GM19463 (cell line): Measurements from ENCODE around the gene AGAP1.
"Not testable (repeated sequence)": the region's sequence is repeated elsewhere in the genome, so short reads cannot be mapped to it uniquely, and the experiment has no call there.

Source experiments
- ATAC-seq: cut with Tn5 transposase; IDR thresholded peaks from one replicate; pipeline ENCODE4 v1.9.1; 2021; ENCODE audit warnings: mild to moderate bottlenecking, moderate library complexity; ENCODE audit not compliant: unreplicated experiment

AGAP1 gene

DNA sequence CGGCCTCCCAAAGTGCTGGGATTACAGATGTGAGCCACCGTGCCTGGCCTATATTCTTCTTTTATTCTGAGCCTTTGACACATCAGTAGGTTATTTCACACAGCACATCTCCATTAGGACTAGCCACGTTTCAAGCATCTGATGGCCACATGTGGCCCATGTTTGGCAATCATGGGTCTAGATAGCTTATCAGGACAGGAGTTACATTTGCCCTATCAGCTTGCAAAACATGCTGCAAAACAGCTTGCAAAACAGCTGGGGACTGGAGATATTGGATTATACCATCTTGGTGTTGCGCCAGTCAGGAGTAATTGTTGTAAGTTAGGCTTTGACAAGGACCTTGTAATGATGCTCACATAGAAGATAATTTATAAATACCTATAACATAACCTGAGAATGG lies 579.4 kb downstream of the AGAP1 start:
- no peak for ATAC-seq

DNA sequence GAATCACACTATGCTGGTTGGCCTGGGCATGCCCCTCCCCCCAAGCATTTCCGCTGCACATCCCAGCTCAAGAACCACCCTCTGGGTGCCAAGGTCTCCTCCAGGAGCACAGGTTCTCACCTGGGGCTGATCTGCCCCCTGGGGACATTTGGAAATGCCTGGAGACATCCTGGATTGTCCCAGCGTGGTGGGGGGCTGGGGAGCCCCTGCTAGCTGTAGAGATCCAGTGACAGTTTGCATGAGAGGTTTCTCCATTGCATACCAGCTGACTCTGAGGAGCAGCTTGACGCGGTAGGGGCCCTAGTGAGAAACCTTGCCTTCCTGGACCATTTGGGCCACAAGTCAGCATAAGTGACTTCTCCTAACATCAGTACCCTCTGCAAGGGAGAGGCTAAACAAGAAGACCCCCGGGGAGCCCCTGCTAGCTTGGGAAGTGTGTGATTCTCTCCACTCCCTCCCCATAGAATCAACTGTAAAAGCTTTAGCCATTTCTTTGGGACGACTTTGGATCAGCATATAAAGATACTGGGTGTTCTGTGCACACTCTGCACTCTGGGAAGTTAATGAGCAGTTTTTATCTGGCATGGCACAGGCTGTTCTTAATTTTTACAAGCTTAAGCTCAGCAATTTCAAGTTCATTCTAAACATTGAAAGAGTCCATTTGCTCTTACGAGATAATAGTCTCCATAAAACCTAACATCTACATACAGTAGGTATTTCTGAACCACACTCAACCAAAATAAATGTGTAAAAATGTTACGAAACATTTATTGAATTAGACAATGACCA lies 580.2 kb downstream of the AGAP1 start:
- ATAC-seq: no peak

DNA sequence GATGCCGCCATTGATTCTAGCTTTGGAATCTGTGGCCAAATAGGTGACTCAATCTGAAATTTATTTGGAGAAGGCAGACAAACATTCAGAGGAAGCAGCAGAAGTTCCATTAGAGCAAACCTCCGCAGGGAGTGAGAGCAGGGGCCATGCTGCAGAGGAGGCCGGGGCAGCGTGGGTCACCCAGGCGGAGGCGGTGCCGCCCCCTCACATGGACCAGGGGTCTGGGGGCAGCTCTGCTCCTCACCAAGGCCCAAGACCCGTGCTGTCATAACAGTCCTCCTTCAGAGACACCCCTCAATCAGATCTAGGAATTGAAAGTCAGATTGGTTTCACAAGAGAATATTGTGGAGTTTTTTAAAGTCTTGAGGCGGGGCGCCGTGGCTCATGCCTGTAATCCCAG lies 582.0 kb downstream of the AGAP1 start:
- ATAC-seq: no peak

DNA sequence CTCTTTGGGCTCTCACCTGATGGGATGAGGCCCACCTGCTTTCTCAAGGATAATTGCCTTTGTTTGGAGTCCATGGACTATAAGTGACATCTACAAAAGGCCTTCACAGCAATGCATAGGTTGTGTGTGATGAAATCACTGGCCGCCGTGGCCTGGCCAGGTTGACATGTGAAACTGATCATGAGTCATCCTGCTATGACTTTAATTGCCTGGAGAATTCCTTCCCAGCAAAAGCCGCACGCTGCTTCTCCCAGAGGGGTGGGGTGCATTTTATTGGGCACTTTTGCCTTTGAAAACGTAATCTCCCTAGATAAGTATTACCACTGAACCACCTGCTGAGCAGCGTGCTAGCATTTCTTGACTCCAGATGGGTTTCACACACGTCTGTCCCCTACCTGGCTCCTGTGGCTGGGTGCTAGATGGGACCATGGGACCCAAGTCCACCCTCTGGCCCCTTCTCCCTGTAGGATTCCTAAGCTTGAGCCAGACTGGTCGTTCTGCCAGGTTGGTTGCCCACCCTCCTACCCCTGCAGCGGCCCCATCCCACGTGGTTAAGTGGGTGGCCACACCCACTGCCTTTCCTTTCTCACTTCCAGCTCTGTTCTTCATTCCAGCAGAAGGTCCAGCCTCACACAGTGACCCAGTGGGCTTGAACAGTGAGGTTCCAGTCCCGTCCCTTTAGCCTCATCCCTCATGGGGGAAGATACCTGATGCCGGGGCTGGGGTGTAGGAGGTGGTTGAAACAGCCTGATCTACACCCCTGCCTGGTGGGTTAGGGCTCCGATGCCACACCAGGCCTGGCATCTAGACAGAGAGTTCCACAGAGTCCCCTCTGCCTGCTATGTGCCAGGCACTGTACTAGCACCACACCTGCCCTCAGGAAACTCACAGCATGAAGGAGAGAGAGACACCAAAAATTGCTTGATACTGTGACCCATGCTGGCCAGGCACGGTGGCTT lies 584.7 kb downstream of the AGAP1 start:
- no peak for ATAC-seq

DNA sequence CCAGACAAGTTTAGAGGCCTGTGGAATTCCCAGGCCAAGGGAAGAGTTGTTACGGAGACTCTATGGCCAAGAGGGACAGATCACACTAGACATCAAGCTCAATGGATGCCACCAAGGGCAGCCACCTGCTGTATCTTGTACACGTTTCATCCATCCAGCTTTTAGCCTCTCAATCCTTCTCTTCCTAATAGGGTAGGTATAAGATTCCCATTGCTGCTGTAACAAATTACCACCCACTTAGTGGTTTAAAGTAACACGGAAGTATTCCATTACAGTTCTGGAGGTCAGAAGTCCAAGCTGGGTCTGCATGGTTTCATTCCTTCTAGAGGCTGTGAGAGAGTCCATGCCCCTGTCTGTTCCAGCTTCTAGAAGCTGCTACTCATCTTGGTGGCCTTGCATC lies 586.6 kb downstream of the AGAP1 start:
- no peak for ATAC-seq

DNA sequence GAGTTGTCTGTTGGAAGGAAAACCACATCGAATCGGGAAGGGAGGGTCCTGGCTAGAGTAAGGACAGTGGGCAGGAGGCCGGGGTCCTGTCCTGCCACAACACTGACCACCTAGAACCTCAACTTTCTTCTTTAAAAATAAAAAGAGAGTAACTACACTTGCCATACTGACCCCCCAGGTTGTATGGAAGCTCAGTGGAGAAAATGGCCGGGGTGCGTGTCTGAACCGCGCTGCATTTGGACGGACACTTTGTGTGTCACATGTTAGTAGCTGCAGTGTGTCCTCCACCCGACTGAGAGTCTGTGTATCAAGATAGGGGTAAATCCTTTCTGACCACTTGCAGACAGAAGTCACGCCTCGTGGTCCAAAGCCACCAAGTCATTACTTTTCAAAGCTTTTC lies 587.3 kb downstream of the AGAP1 start:
- ATAC-seq: no peak

DNA sequence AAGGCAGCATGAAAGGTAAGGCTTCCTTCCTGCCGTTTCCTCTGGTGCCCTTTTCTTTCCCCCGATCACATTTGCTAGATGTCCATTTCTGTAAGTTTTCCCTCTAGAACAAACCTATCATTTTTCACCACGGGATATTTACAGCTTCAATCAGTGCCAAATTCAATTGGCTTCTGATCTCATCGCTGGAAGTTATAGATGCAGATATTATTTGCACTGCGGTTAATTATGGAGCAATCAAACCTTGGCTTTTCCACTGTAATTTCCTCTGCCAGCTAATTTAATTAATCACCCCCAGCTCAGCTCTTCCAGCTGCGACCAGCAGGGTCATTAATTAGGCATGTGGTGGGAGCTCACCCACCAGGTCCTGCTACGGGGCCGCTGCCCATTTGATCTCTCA lies 588.2 kb downstream of the AGAP1 start:
- ATAC-seq: no peak

DNA sequence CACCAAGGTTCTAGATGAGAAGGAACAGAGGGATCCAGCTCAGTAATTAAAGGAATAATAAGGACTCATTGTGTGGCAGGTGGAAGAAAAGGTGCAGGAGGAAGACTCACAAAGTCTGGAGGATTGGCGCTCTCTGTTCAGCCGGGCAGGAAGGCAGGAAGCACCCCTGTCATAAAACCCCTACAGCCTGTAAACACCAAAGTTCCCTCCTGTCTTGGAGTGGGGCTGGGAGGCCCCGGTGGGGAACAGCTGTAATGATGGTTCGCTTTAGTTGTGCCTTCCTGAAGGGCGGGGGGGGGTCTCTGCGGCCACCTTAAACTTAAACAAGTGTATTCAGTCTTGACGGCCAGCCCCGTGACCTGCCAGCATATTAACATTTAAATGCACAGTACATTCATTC lies 590.1 kb downstream of the AGAP1 start:
- no peak for ATAC-seq

DNA sequence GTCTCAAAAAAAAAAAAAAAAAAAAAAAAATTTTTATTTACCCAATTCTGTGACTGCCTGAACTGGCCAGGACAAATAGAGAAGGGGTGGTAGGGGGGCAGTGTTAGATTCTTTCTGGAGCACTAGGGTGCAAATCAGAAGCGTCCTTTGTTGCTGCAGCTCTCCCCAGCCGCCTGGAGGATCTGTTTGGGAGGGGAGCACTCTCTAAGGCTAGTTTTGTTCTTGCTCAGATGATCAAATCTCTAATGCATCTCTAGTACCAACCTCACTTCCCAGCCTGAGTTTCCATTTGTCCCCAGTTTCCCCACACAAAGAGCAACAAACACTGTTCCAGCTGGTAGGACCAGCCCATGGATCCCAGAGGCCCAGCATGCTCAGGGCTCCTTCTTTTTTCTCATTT lies 591.4 kb downstream of the AGAP1 start:
- no peak for ATAC-seq

DNA sequence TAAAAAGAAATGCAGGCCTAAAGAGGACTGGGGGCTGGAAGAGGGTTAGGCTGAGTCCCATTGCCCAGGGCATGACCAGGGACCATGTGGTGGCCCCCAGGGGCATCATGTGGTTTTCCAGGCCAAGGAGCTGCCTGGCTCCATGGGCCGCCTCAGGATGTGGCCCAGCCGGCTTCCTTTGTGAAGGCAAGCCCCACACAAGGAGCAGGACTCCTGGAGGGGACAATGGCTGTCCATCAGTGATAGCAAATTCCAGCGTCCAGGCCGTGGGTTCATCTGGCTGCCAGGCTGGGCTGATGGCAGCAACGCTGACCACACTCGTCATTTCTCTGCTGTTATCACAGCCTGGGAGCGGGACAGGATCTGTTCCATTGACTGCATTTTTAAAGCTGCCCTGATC lies 591.8 kb downstream of the AGAP1 start:
- ATAC-seq: no peak

DNA sequence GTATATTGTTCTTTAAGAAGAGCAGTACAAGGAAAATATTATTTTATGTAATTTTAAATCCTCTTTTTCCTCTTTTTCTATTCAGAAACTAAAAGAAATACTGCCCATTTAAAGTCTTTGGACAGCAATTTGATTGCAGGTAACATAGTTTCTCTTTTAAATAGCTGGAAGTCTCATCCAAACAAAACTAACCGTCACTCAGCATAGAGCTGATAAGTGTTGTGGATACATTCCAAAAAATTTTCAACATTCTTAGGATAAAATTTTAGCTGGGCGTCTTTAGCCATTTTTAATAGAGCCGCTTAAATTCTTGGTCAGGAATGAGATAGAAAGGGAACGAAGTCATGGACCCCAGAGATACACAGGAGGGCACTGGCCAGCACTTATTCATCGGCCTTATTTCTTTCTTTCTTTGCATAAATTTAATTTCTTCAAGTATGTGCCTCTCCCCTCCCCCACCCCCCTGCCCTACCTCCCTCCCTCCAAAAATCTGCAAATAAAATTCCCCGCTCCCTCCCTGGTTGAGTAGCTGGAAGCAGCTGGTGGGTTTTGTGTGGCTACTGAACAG lies 592.6 kb downstream of the AGAP1 start:
- no peak for ATAC-seq

DNA sequence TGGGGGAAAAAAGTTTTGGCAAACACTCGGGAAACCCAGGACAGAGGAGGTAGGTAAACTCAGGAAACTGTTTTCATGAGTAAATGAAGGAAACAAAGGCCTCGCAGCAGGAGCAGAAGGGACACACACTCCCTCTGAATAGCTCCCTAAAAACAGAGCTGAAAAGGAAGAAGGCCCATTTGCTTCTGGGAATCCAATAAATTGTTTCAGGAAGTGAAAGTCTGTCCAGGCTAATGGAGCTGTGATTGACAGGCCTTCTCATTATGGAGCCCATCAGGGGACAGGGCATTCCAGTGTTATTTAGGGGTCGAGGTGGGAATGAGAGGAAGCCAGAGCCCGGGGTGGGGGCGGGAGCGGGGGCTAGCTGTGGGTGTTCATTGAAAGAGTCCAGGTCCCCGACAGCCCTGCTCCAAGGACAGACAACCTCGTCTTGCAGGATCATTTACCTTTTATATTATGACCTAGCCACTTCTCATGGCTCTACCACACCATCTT lies 593.2 kb downstream of the AGAP1 start:
- ATAC-seq: no peak

DNA sequence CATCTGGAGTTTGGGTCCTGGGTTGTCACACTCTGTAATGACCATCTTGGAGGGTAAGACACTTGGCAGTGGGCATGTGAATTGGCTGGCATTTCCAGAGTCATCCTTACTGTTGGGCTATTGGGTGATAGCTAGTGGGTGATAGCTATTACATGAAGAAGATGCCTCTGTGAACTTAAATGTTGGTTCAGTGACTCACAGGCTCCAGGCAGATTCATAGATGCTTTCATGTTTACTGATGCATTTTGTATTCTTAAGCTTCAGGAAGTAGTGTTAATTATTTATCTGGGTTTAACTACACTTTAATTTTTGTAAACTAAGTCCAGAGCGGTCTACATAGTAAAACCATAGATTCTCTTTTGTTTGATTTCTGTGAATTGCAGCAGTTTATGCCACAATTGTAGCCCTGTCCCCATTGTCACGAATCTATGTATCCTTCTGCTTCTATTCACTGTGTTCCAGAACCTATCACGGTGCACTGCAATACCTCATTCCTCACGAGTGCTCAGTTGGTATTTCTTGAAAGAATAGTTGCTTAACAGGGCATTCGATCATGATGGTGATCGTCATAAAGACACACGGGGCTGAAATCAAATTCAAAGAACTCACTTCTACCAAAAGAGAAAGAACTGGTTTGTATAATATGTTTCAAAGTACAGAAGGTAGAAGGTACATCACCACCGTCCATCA lies 594.7 kb downstream of the AGAP1 start:
- no peak for ATAC-seq

DNA sequence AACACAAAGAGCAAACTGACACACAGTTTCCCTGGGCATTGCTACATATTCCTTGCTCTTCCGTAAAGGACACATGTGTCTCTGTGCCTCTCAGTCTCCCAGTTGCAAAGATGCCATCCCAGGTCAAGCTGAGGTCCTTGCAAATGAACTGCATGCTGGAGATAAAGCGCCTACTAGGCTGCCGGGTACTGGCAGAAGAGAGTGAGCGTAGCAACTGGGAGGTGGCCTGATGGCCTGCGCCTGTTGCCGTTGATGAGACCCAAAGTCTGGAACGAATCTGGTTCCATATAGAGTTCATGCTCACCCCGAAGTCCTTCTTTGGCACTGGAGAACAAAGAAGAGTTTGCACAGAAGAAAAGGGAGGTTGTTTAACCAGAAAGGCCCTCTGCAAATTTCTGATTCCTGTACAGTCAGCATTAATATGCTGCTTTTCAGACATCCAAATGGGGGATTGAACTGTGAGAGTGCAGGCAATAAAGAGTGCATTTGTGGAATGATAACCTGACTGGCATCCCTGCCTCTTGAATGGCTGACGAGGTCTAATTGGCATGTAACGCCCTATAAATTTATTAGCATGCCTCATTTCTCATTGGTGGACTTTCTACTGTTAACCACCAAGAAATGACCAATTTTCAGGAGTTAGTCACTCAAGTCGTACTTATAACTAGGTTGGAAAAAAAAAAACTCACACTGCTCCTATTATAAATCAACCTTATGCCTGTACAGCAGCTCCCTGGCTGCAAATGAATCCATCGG lies 595.6 kb downstream of the AGAP1 start:
- ATAC-seq: no peak

DNA sequence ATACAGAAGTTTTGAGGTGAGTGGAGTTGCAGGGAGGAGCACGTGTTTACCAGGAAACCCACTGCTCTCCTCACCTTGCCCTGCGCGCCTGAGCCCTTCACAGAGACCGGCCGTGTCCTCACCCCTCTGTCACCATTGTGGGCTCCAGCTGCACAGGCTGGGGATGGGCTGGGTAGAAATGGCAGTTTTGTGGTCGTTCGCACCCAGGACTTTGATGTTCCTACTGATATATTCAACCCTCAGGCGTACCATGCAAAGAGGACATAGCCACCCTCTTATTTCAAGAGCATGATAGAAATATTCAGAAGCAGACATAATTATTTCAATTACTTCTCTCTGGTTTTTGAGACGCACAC lies 596.2 kb downstream of the AGAP1 start:
- no peak for ATAC-seq

DNA sequence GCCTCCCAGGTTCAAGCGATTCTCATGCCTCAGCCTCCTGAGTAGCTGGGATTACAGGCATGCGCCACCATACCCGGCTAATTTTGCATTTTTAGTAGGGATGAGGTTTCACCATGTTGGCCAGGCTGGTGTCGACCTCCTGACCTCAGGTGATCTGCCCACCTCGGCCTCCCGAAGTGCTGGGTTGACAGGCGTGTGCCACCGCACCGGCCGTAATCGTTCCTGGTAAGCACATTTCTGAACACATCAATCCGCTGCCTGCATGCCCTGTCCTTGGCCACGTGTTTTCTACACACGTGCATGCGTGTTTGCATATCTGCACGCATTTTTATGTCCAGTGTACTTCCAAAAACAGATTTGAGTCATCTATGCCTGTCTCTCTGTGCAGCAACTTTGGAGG lies 597.0 kb downstream of the AGAP1 start:
- ATAC-seq: not testable (repeated sequence)

DNA sequence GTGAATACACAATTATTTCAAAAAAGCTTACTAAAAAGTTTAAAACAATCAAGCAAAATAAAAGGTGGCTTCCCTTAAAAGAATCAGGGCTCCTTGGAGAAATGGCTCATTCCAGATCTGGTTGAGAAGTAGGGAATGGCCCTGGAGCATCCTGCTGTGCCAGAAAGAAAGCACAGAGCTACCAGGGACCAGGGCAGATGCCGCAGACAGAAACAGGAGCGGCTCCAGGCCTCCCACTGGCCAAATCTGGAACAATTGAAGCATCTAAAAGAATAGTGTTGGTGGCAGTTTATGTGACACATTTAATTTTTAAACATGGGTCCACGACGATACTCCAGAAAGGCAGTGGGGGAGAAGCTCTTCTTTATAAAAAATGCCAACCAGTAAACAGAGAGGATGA lies 598.9 kb downstream of the AGAP1 start:
- no peak for ATAC-seq

DNA sequence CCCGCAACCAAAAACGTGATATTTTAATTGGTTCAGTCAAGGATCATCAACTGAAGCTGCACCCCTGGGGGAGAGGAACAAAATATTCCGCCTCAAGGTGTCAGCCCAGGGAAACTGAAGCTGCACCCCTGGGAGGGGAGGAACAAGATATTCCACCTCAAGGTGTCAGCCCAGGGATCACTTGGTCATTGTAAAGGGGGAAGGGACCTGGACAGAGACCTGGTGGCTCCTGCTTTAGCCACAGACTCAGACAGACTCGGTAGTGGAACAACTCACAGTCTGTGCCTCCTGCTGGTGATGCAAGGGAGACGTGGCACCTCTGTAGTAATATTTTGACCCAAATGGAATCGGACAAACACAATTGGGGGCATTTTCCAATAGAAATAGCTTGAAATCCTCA lies 599.3 kb downstream of the AGAP1 start:
- ATAC-seq: no peak

DNA sequence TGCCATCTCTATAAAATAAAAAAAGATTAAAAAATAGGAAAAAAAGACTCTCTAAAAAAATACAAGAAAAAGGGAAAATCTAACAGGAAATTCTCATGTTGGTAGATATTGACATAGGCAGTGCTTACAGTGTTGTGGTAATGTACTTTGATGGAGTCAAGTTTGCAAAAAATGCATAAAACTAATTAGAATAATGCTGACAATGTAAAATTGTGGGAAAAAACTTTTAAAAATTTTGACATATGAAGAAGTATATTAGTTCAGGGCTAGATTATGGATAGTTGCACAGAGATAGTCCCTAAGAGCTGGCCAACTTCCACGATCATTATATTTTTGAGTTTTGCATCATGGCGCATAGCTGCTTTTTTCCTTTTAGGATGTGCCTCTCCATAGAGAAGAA lies 601.7 kb downstream of the AGAP1 start:
- ATAC-seq: no peak

DNA sequence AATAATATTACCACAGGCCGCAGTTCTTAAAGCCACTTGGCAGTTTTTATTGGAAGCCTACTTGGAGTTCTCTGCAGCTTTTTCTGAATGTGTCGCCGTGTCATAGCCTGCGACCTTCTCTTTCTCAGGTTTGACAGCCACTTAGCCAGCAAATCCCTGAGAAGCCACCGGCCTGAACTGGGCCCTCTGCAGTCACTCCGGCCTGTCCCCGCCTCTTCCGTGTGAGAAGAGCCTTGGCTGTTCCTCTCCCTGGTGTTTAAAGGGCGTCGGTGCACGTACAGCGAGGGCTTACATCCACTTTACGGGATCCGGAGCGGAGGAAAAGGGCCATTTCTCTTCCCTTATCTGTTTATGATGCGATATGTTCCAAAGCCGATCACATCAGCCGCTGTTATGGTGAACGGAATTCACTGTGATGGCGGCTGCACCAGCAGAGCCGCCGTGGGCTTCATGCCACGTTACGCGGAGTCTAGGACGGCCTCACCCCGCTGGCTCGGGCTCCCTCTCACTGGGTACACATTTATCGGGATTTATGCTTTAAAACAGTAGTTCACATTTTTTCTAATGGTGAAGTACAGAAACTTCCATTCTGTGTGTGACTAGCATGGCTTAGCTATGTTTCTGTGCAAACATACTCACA lies 607.6 kb downstream of the AGAP1 start:
- no peak for ATAC-seq
